T-helper 2 cell treated with Interferon-gamma antibody and Interleukin-4, amounts not matched to agents 5 μg/mL and 100 μg/mL, for 36 hours (primary cell): ENCODE results near the gene EHHADH.

Experiments used
- DNase-seq: peaks from one replicate; pipeline ENCODE4 v3.0.0; 2021; ENCODE audit warnings: low spot score
- H3K27ac Mint-ChIP-seq: one replicate; pipeline ENCODE4 v1.8.0; 2021; ENCODE audit warnings: mild to moderate bottlenecking, mixed read lengths
- H3K27me3 Mint-ChIP-seq: one replicate; pipeline ENCODE4 v1.8.0; 2021; ENCODE audit warnings: low read depth, mixed read lengths
- H3K36me3 Mint-ChIP-seq: one replicate; pipeline ENCODE4 v1.8.0; 2021; ENCODE audit warnings: low read depth, mixed read lengths
- H3K4me1 Mint-ChIP-seq: one replicate; pipeline ENCODE4 v1.8.0; 2021; ENCODE audit warnings: low read depth, mixed read lengths
- H3K4me3 Mint-ChIP-seq: one replicate; pipeline ENCODE4 v1.8.0; 2022; ENCODE audit warnings: mild to moderate bottlenecking, moderate library complexity, mixed read lengths
- H3K9me3 Mint-ChIP-seq: one replicate; pipeline ENCODE4 v1.8.0; 2021; ENCODE audit warnings: mixed read lengths

The EHHADH gene

DNA sequence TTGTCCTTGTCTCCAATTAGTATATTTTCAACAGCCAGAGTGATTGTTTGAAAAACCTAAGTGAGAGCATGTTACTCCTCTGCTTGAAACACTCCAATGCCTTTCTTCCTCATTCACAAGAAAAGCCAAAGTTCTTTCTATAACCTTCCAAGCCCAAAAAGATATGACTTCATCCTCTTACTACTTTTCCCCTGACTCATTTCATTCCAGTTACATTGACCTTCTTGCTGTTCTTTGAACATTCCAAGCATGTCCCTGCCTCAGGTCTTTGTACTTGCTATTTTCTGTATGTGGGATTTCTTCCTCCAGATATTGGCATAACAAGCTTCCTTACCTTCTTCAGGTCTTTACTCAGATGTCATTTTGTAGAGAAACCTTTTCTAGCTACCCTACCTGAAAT, 28.3 kb downstream of the EHHADH start:
- Mint-ChIP-seq H3K9me3 (no peaks in the 10 kb centered on the region), H3K27ac (no peak overlapping the region), H3K27me3 (no peaks in the 10 kb centered on the region), H3K4me1 (no peaks in the 10 kb centered on the region), H3K4me3 (no peak overlapping the region), H3K36me3 (no peaks in the 10 kb centered on the region)
- no peak for DNase-seq

DNA sequence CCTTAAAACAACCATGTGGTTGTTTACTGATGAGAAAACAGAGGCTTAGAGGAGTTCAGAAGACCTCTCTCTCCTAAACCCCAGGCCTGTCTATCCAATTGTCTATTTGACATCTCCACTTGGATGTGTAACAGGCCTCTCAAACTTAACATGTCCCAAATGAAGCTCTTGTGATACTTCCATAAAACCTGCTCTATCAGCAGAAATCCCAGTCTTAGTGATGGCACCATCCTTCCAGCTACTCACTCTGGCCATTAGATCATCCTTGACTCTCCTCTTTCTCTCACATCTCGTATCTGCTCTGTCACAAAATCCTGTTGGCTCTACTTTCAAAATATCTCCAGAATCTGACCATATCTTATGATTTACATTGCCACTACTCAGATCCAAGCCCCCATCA, 28.8 kb downstream of the EHHADH start:
- H3K27me3 Mint-ChIP-seq: no peaks in the 10 kb centered on the region
- H3K27ac Mint-ChIP-seq: no peak overlapping the region
- H3K9me3 Mint-ChIP-seq: no peaks in the 10 kb centered on the region
- H3K36me3 Mint-ChIP-seq: no peaks in the 10 kb centered on the region
- no peak overlapping the region for H3K4me3 Mint-ChIP-seq
- no peak for DNase-seq
- no peaks in the 10 kb centered on the region for H3K4me1 Mint-ChIP-seq

DNA sequence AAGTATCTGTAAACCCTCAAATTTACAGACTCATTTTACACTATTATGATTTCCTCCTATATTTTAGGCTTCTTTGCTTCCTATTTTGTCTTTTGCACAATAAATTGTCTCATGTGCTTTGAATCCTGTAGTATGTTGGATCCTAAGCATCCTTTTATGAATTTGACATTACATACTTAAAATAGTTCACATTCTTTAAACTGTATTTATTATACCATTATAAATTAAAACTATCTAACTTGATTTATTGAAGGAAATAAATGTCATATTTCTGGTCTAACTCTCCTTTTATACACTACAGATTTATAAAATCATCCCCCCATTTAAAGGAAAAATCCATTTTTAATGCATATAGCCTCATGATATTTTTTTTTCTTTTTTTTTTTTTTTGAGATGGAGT, 32.6 kb downstream of the EHHADH start:
- DNase-seq: no peak
- Mint-ChIP-seq H3K36me3 (no peaks in the 10 kb centered on the region), H3K27ac (no peak overlapping the region), H3K4me3 (no peak overlapping the region), H3K27me3 (no peaks in the 10 kb centered on the region), H3K9me3 (no peaks in the 10 kb centered on the region), H3K4me1 (no peaks in the 10 kb centered on the region)

GRCh38 chr3:185216607-185216958, 37.3 kb downstream of the EHHADH start:
- DNase-seq: no peak
- no peaks in the 10 kb centered on the region for H3K4me1 Mint-ChIP-seq
- H3K27me3 Mint-ChIP-seq: no peaks in the 10 kb centered on the region
- H3K27ac Mint-ChIP-seq: no peak overlapping the region
- H3K36me3 Mint-ChIP-seq: no peaks in the 10 kb centered on the region
- no peak overlapping the region for H3K4me3 Mint-ChIP-seq
- no peaks in the 10 kb centered on the region for H3K9me3 Mint-ChIP-seq

DNA sequence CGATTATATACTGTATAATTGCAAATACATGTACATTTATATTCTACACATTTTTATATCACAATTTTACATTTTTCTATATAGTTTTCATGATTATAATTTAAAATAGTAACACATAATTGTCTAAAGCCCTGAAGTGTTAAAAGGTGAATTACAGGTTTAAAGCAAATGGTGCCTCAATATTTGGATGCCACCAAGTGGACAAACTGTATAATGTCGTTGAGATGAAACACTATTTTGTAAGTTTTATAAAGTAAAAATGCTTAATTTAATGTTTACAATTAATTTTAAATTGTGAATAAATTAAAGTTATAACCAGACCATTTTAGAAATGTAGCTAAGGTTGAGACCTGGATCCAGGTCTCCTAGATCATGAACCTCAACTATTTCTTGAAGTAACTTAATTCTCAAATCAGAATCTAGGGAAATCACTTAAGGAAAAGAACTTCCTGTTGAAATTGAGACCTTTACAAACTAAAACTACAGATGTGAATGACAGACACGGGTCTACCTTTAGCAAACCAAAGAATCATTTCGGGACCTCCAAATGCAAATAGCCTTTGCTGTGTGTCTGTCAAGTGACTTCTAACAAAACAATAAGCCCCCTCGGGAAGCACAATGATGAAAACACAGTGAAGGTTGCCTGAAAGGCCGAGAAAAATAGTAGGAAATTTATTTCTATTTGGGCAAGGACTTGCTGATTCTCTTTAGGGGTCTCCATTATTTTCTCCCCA, 37.8 kb downstream of the EHHADH start:
- Mint-ChIP-seq H3K9me3 (no peaks in the 10 kb centered on the region), H3K36me3 (no peaks in the 10 kb centered on the region), H3K27me3 (no peaks in the 10 kb centered on the region), H3K27ac (no peak overlapping the region), H3K4me3 (no peak overlapping the region), H3K4me1 (no peaks in the 10 kb centered on the region)
- no peak for DNase-seq

GRCh38 chr3:185212559-185212958, 41.3 kb downstream of the EHHADH start:
- Mint-ChIP-seq H3K27ac (no peak overlapping the region), H3K36me3 (no peaks in the 10 kb centered on the region), H3K9me3 (no peaks in the 10 kb centered on the region), H3K4me3 (no peak overlapping the region), H3K27me3 (no peaks in the 10 kb centered on the region), H3K4me1 (no peaks in the 10 kb centered on the region)
- no peak for DNase-seq

DNA sequence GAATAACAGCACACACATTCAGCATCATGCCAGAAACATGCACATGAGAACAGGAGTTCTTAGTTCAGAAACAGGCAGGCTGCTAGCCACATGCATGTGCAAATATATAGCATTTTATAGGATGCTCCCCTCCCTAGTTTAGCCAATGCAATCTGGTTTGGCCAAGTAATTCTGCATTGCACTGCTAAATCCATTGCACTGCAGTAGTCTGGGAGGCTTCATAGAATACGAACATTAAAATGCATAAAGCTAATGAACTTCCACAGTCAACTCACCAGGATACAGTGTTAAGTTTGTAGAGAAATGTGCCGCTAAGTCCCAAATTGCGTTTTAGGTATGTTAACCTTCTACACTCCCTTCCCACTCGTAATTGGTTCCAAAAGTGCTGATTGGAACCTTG, 41.8 kb downstream of the EHHADH start:
- Mint-ChIP-seq H3K36me3 (no peaks in the 10 kb centered on the region), H3K4me3 (no peak overlapping the region), H3K9me3 (no peaks in the 10 kb centered on the region), H3K4me1 (no peaks in the 10 kb centered on the region), H3K27ac (no peak overlapping the region), H3K27me3 (no peaks in the 10 kb centered on the region)
- no peak for DNase-seq

GRCh38 chr3:185210621-185211142, 43.2 kb downstream of the EHHADH start:
- Mint-ChIP-seq H3K9me3 (no peaks in the 10 kb centered on the region), H3K27ac (no peak overlapping the region), H3K4me1 (no peaks in the 10 kb centered on the region), H3K27me3 (no peaks in the 10 kb centered on the region), H3K4me3 (no peak overlapping the region), H3K36me3 (no peaks in the 10 kb centered on the region)
- no peak for DNase-seq

GRCh38 chr3:185208823-185209222, 45.0 kb downstream of the EHHADH start:
- no peaks in the 10 kb centered on the region for H3K27me3 Mint-ChIP-seq
- no peak overlapping the region for H3K4me3 Mint-ChIP-seq
- H3K4me1 Mint-ChIP-seq: no peaks in the 10 kb centered on the region
- H3K36me3 Mint-ChIP-seq: no peaks in the 10 kb centered on the region
- no peaks in the 10 kb centered on the region for H3K9me3 Mint-ChIP-seq
- H3K27ac Mint-ChIP-seq: no peak overlapping the region
- no peak for DNase-seq

DNA sequence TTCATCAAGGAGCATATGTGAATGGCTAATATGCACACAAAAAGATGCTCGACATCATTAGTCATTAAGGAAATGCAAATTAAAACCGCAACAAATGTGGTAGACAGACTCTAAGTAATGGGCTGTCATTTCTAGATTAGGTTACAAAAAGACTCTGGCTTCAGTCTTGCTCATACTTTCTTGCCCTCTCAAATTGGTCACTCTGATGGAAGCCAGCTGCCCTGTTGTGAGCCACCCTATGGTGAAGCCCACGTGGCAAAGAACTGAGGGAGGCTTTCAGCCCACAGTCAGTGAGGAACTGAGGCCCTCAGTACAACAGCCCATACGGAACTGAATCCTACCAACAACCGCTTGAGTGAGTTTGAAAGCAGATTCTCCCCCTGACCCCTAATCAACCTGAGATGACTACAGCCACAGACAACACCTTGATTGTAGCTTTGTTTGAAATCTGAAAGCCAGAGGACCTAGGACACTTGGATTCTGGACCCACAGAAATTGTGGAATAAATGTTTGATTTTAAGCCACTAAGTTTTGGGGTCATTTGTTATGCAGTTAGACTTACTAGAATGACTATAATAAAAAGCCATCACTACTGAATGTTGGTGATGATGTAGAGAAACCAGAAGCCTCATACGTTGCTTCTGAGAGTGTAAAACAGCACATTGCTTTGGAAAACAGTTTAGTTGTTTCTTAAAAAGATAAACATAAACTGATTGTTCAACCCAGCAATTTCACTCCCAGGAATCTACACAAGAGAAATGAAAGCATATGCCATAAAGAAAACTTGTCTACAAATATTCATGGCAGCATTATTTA, 45.7 kb downstream of the EHHADH start:
- Mint-ChIP-seq H3K27ac (no peak overlapping the region), H3K36me3 (no peaks in the 10 kb centered on the region), H3K4me1 (no peaks in the 10 kb centered on the region), H3K27me3 (no peaks in the 10 kb centered on the region), H3K9me3 (no peaks in the 10 kb centered on the region), H3K4me3 (no peak overlapping the region)
- no peak for DNase-seq

DNA sequence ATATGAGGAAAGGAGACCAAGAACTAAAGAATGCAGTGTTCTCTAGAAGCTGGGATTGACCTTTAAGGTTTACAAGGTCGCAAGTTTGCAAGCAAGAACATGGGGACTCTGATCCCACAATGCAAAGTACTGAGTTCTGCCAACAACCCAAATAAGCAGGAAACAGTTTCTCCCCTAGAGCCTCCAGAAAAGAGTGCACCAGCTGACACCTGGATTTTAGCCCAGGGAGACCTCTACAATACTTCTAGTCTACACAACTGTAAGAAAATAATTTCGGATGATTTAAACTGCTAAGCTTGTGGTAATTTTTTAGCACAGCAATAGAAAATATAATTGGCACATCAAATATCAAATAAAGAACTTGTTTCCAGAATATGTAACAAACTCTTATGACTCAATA, 46.4 kb downstream of the EHHADH start:
- no peaks in the 10 kb centered on the region for H3K27me3 Mint-ChIP-seq
- H3K36me3 Mint-ChIP-seq: no peaks in the 10 kb centered on the region
- no peak for DNase-seq
- no peak overlapping the region for H3K27ac Mint-ChIP-seq
- no peaks in the 10 kb centered on the region for H3K9me3 Mint-ChIP-seq
- H3K4me3 Mint-ChIP-seq: no peak overlapping the region
- H3K4me1 Mint-ChIP-seq: no peaks in the 10 kb centered on the region

DNA sequence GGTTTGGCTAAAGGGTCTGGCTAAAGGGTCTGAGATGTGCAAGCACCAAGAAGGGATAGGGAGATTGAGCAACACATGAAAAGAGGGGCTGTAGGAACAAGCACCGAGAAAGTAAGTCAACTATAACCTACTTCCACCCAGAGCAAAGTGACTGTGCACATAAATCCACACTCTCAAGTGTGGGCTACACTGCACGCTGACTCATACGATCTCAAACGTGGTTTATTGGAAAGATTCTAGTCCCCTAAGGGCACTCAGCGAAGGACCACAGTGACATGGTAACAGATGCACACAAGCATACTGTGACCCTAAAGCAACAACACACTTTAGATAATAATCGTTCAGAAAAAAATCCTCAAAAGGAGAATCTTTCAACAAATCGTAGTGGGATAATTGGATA, 48.0 kb downstream of the EHHADH start:
- no peaks in the 10 kb centered on the region for H3K4me1 Mint-ChIP-seq
- no peak for DNase-seq
- no peaks in the 10 kb centered on the region for H3K36me3 Mint-ChIP-seq
- H3K9me3 Mint-ChIP-seq: no peaks in the 10 kb centered on the region
- no peak overlapping the region for H3K27ac Mint-ChIP-seq
- H3K27me3 Mint-ChIP-seq: no peaks in the 10 kb centered on the region
- H3K4me3 Mint-ChIP-seq: no peak overlapping the region

- H3K9me3 Mint-ChIP-seq: no peaks in the 10 kb centered on the region
- no peak overlapping the region for H3K27ac Mint-ChIP-seq
- no peaks in the 10 kb centered on the region for H3K4me1 Mint-ChIP-seq
- DNase-seq: no peak
- H3K4me3 Mint-ChIP-seq: no peak overlapping the region
- H3K36me3 Mint-ChIP-seq: no peaks in the 10 kb centered on the region
- no peaks in the 10 kb centered on the region for H3K27me3 Mint-ChIP-seq
Observed at GRCh38 chr3:185204894-185205293, 49.0 kb downstream of the EHHADH start.

DNA sequence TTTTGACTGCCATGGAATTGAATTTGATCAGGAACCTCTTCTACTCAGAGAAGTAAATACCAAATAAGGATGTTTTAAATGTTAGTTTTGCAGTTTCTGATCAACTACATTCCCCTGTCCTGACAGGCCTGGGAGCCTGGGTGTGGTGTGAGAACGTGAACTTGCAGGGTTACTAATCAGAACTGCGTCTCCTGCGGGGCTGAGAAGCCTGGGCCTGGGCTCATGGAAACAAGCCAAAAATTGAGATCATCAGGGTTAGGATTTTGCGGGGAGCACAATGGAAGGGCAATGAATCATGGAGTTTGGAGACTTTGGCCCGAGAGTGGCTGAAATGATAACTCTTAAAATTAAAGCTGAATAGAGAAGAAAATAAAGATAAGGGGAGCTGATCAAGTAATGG, 53.2 kb downstream of the EHHADH start:
- Mint-ChIP-seq H3K9me3 (no peaks in the 10 kb centered on the region), H3K4me1 (no peaks in the 10 kb centered on the region), H3K36me3 (no peaks in the 10 kb centered on the region), H3K4me3 (no peak overlapping the region), H3K27ac (no peak overlapping the region), H3K27me3 (no peaks in the 10 kb centered on the region)
- no peak for DNase-seq
